ENCODE measurements around the gene GRM5. TPM values are rescaled to one million over a fixed set of nuclear protein-coding genes. Genes with fewer than 3 reads are reported as not detected.

GRM5 gene
- total and polyA plus RNA-seq, 2 donors (not counting 1 experiment from before 2014, with no cell fraction given): not detected

DNA sequence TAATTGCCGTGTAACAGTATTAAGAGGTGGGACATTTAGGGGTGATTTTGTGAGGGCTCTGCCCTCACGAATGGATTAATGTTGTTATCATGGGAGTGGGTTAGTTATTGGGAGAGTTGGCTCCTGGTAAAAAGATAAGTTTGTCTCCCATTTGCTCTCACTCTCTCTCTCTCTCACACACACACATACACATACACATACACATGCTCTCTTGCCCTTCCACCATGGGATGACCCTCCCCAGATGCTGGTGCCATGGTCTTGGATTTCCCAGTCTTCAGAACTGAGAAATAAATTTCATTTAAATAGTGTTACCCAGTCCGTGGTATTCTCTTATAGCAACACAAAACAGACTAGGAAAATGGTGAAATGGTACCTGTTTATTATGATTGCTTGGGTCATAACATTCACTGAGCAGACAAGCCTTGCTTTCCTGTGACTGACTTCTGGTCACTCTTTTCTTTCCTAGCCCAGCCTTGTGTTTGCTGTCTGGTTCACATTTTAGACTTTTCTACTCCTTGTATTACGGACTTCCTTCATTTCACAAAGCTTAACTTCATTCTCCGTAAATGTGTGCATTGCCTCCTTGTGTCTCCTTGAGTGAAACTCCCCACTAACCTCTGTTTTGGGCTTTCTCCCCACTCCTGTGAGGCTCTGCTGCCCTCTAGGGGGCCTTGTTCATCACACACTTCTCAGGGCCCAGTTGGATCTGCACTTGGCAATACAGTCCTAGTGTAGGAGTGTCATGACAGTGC lies 521.7 kb downstream of the GRM5 start:
- H2AFZ ChIP-seq (ENCODE audit: insufficient read depth, low read depth, low read length, poor library complexity, severe bottlenecking): no peak overlapping the region
- no peak overlapping the region for H3K4me3 Mint-ChIP-seq
- peak; percentile 64 for DNase-seq
- ChIA-PET POLR2A (no interaction called here), CTCF (interaction anchor here (0.6 to 6.6 kb wide), 5 partner anchors 8 to 1191 kb away, joined by 3 to 62 read pairs (median 8); no protein-coding TSS in a partner anchor)
- no peak overlapping the region for H3K27ac Mint-ChIP-seq
- no peaks in the 10 kb centered on the region for H3K27me3 ChIP-seq (replicated peaks in 1 of 4; ENCODE audit: control extremely low read depth in 1 of 4, control insufficient read depth in 3 of 4, insufficient read depth in 4 of 4, low read length in 3 of 4)
- H3K79me2 ChIP-seq (ENCODE audit: control insufficient read depth, insufficient read depth, low read length): no peaks in the 10 kb centered on the region
- no peak overlapping the region for H3K27ac ChIP-seq (ENCODE audit: low read length in 2 of 2)
- H3K9me3 Mint-ChIP-seq (ENCODE audit: insufficient read depth): no peaks in the 10 kb centered on the region
- TF ChIP-seq EZH2 (IDR thresholded peaks at IDR 0.05; ENCODE audit: borderline replicate concordance, insufficient read depth, low read depth, low read length, poor library complexity, severe bottlenecking): no peak
- TF ChIP-seq, protein P1, sequence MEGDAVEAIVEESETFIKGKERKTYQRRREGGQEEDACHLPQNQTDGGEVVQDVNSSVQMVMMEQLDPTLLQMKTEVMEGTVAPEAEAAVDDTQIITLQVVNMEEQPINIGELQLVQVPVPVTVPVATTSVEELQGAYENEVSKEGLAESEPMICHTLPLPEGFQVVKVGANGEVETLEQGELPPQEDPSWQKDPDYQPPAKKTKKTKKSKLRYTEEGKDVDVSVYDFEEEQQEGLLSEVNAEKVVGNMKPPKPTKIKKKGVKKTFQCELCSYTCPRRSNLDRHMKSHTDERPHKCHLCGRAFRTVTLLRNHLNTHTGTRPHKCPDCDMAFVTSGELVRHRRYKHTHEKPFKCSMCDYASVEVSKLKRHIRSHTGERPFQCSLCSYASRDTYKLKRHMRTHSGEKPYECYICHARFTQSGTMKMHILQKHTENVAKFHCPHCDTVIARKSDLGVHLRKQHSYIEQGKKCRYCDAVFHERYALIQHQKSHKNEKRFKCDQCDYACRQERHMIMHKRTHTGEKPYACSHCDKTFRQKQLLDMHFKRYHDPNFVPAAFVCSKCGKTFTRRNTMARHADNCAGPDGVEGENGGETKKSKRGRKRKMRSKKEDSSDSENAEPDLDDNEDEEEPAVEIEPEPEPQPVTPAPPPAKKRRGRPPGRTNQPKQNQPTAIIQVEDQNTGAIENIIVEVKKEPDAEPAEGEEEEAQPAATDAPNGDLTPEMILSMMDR (IDR thresholded peaks at IDR 0.05): peak; percentile 87
- intact Hi-C loops (cut with micrococcal nuclease): loop anchor here (1.0 to 5.0 kb wide), 4 partner anchors 8 to 822 kb away; no protein-coding TSS in a partner anchor
- no peaks in the 10 kb centered on the region for H4K20me1 ChIP-seq (ENCODE audit: control insufficient read depth, insufficient read depth, low read length, poor library complexity, severe bottlenecking)
- no peak overlapping the region for H3K4me2 ChIP-seq (replicated peaks; ENCODE audit: low read depth, low read length, poor library complexity, severe bottlenecking)
- no peaks in the 10 kb centered on the region for H3K4me1 Mint-ChIP-seq
- ATAC-seq (ENCODE audit: low read depth): peak; percentile 70
- WGBS (ENCODE audit: insufficient coverage): 35% methylated on average over 3 of the region's 5 CpGs
- H3K27me3 Mint-ChIP-seq: no peaks in the 10 kb centered on the region
- no peaks in the 10 kb centered on the region for H3K36me3 ChIP-seq (replicated peaks in 1 of 2; ENCODE audit: control extremely low read depth in 1 of 2, control insufficient read depth in 1 of 2, extremely low read depth in 1 of 2, insufficient read depth in 2 of 2, low read length in 1 of 2)
- no peaks in the 10 kb centered on the region for H3K9me3 ChIP-seq (ENCODE audit: control extremely low read depth in 1 of 3, control insufficient read depth in 2 of 3, insufficient read depth in 1 of 3, low read length in 2 of 3)
- H3K9ac ChIP-seq (ENCODE audit: low read length): no peak overlapping the region
- H3K4me3 ChIP-seq (ENCODE audit: control extremely low read depth in 1 of 5, extremely low read depth in 1 of 5, insufficient read depth in 1 of 5, low read depth in 2 of 5, low read length in 4 of 5): no peak overlapping the region
- no peaks in the 10 kb centered on the region for H3K4me1 ChIP-seq (ENCODE audit: control insufficient read depth in 2 of 2, insufficient read depth in 2 of 2, low read length in 2 of 2)

DNA sequence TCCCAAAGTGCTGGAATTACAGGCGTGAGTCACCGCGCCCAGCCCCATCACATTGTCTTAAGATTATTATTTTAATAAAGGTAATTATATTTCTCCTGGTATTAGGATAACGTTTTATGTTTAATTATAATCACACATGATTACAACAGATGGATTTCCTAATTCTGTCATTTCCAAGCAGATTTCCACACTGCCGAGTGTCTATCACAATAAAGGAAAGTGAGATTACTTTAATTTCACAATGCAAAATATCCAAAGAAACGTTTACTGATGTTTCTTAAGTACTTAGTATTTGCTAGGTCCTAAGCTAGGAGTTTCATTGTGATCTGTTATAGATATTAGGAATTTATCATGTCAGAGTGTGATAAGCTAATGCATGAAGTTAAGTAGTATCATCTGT lies 524.8 kb downstream of the GRM5 start:
- no peak overlapping the region for H3K4me3 Mint-ChIP-seq
- CTCF ChIA-PET: interaction anchor here (1.3 to 6.6 kb wide), 2 partner anchors 14 to 524 kb away, joined by 4 to 62 read pairs; no protein-coding TSS in a partner anchor
- no peak overlapping the region for H2AFZ ChIP-seq (ENCODE audit: insufficient read depth, low read depth, low read length, poor library complexity, severe bottlenecking)
- TF ChIP-seq, protein P1 (IDR thresholded peaks at IDR 0.05): no peak
- no peak for TF ChIP-seq EZH2 (IDR thresholded peaks at IDR 0.05; ENCODE audit: borderline replicate concordance, insufficient read depth, low read depth, low read length, poor library complexity, severe bottlenecking)
- no peaks in the 10 kb centered on the region for H3K9me3 Mint-ChIP-seq (ENCODE audit: insufficient read depth)
- H3K4me2 ChIP-seq (replicated peaks; ENCODE audit: low read depth, low read length, poor library complexity, severe bottlenecking): no peak overlapping the region
- no peak overlapping the region for H3K9ac ChIP-seq (ENCODE audit: low read length)
- H3K4me1 ChIP-seq (ENCODE audit: control insufficient read depth in 2 of 2, insufficient read depth in 2 of 2, low read length in 2 of 2): no peaks in the 10 kb centered on the region
- DNase-seq (no peak), ATAC-seq (ENCODE audit: low read depth) (no peak)
- H3K27ac ChIP-seq (ENCODE audit: low read length in 2 of 2): no peak overlapping the region
- H3K79me2 ChIP-seq (ENCODE audit: control insufficient read depth, insufficient read depth, low read length): no peaks in the 10 kb centered on the region
- intact Hi-C loops (cut with micrococcal nuclease): loop anchor here (5.0 kb wide), 1 partner anchor 819 kb away; no protein-coding TSS in a partner anchor
- no peaks in the 10 kb centered on the region for H3K4me1 Mint-ChIP-seq
- no CpG with 5 or more reads among the region's 6 CpGs for WGBS (ENCODE audit: insufficient coverage)
- H3K27ac Mint-ChIP-seq: no peak overlapping the region
- no peak overlapping the region for H3K4me3 ChIP-seq (ENCODE audit: control extremely low read depth in 1 of 5, extremely low read depth in 1 of 5, insufficient read depth in 1 of 5, low read depth in 2 of 5, low read length in 4 of 5)
- no peaks in the 10 kb centered on the region for H3K27me3 ChIP-seq (replicated peaks in 1 of 4; ENCODE audit: control extremely low read depth in 1 of 4, control insufficient read depth in 3 of 4, insufficient read depth in 4 of 4, low read length in 3 of 4)
- no peaks in the 10 kb centered on the region for H4K20me1 ChIP-seq (ENCODE audit: control insufficient read depth, insufficient read depth, low read length, poor library complexity, severe bottlenecking)
- H3K27me3 Mint-ChIP-seq: peaks cover 6% of the 10 kb centered on the region
- POLR2A ChIA-PET: no interaction called here
- H3K36me3 ChIP-seq (replicated peaks in 1 of 2; ENCODE audit: control extremely low read depth in 1 of 2, control insufficient read depth in 1 of 2, extremely low read depth in 1 of 2, insufficient read depth in 2 of 2, low read length in 1 of 2): no peaks in the 10 kb centered on the region
- no peaks in the 10 kb centered on the region for H3K9me3 ChIP-seq (ENCODE audit: control extremely low read depth in 1 of 3, control insufficient read depth in 2 of 3, insufficient read depth in 1 of 3, low read length in 2 of 3)
